ENCODE results near the gene ATG16L2.

GRCh38 chr11:72817966-72818365 is 3.8 kb downstream of the ATG16L2 start:
- no peak for TF ChIP-seq CTCF (IDR thresholded peaks at IDR 0.05)
- no peak for TF ChIP-seq POLR2A (IDR thresholded peaks at IDR 0.05)

Data from thyroid gland (tissue), 4 donors.